Astrocyte of the cerebellum (primary cell): ENCODE measurements around the gene RIN2.

ENCODE experiments used
- DNase-seq: peaks from one replicate; pipeline ENCODE4 v3.0.0-alpha.2; 2011; ENCODE audit warnings: low read depth
- H3K4me3 ChIP-seq: 2 replicates; pipeline ENCODE4 v1.5.1; 2011; ENCODE audit warnings: mild to moderate bottlenecking, low read depth, low read length, moderate library complexity
- in situ Hi-C: cut with HindIII; loops from 2 replicates; pipeline ENCODE4 v1.10.0; 2017; ENCODE audit warnings: low sequenced_read_pairs
- TF ChIP-seq, protein P1 (sequence below): IDR thresholded peaks from 2 replicates; pipeline ENCODE4 v1.5.1; 2012; ENCODE audit warnings: low read length, low read depth, moderate library complexity, mild to moderate bottlenecking; ENCODE audit errors: missing control alignments

Gene RIN2

DNA sequence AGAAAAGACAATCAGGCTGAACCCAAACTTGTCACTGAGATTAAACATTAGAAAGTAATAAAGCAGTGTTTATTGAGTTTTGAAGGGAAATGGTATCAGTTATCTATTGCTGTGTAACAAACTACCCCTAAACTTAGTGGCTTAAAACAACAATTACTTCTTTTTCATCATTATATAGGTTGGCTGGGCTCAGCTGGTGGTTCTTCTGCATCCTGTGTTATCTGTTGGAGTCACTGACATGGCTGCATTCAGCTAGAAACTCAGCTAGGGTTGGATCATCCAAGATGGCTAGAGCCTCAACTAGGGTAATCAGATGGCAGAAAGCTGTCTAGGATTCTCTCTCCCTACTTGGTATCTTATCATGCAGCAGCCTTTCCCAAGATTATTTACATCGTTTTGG lies 12.5 kb upstream of the RIN2 start:
- DNase-seq = no peak
- in situ Hi-C loops = no loop called here
- TF ChIP-seq, protein P1, sequence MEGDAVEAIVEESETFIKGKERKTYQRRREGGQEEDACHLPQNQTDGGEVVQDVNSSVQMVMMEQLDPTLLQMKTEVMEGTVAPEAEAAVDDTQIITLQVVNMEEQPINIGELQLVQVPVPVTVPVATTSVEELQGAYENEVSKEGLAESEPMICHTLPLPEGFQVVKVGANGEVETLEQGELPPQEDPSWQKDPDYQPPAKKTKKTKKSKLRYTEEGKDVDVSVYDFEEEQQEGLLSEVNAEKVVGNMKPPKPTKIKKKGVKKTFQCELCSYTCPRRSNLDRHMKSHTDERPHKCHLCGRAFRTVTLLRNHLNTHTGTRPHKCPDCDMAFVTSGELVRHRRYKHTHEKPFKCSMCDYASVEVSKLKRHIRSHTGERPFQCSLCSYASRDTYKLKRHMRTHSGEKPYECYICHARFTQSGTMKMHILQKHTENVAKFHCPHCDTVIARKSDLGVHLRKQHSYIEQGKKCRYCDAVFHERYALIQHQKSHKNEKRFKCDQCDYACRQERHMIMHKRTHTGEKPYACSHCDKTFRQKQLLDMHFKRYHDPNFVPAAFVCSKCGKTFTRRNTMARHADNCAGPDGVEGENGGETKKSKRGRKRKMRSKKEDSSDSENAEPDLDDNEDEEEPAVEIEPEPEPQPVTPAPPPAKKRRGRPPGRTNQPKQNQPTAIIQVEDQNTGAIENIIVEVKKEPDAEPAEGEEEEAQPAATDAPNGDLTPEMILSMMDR = no peak
- no peak overlapping the region for H3K4me3 ChIP-seq

DNA sequence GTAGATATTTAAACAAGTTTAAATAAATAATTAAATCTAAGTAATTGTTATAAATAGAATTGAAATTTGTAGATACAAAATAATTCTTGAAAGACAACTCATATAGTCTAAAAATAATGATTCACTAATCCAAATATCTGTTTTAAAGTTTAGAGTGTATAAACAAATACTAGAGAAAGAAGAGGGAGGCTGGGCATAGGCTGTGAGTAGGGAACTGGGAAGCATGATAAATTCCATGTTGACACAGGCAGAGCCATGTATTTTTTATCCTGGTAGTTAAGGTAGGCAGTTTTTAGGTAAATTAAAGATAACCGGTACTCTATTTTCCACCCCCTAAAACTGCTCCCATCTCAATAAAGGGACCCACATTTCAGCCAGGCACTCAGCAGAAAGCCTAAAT lies 11.7 kb upstream of the RIN2 start:
- TF ChIP-seq, protein P1 = no peak
- in situ Hi-C loops = no loop called here
- no peak overlapping the region for H3K4me3 ChIP-seq
- DNase-seq = no peak

GRCh38 chr20:19747903-19748302 lies 10.2 kb upstream of the RIN2 start:
- no peak for DNase-seq
- TF ChIP-seq, protein P1 = no peak
- no peak overlapping the region for H3K4me3 ChIP-seq
- in situ Hi-C loops = no loop called here

DNA sequence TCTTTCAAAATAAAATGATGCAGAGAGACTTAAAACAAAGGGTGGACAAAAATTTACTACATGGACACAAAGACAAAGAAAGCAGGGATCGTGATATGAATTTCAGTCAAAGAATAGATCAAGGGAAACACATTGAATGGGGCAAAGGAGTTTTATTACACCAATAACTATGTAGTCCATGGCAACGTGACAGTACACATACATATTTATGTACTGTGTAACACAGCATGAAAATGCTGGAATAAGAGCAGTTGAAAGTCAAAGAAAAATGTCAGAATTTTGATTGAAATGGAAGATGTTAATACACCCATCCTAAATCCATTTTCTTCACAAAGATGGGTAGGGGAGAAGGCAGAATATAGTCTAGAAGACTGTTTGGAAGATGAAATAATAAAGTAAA lies 9.4 kb upstream of the RIN2 start:
- H3K4me3 ChIP-seq = no peak overlapping the region
- in situ Hi-C loops = no loop called here
- no peak for DNase-seq
- TF ChIP-seq, protein P1 = no peak

DNA sequence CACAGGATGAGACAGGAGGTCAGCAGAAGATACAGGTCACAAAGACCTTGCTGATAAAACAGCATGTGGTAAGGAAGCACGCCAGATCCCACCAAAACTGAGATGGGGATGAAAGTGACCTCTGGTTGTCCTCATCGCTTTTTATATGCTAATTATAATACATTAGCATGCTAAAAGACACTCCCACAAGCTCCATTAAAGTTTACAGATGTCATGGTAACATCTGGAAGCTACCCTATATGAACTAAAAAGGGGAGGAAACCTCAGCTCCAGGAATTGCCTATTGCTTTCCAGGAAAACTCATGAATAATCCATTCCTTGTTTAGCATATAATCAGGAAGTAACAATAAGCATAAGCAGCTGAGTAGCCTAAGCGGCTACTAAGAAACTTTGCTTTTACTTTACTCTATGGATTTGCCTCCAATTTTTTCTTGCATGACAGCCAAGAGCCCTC lies 8.4 kb upstream of the RIN2 start:
- no peak overlapping the region for H3K4me3 ChIP-seq
- DNase-seq = no peak
- TF ChIP-seq, protein P1 = no peak
- in situ Hi-C loops = no loop called here

DNA sequence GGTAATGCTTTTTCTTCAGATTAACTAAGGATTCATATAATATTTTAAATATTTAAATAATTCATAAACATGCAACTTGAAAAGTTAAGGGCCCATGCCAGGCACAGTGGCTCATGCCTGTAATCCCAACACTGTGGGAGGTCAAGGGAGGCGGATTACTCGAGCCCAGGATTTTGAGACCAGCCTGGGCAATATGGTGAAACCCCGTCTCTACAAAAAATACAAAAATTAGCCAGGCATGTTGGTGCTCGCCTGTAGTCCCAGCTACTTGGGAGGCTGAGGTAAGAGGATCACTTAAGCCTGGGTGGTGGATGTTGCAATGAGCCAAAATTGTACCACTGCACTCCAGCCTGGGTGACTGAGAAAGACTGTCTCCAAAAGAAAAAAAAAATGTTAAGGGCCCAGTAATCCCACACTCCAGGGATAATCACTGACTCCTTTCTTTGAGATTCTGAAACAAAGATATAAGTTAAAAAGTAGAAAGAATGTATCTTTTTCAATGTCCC lies 7.9 kb upstream of the RIN2 start:
- DNase-seq = no peak
- in situ Hi-C loops = no loop called here
- TF ChIP-seq, protein P1 = no peak
- H3K4me3 ChIP-seq = no peak overlapping the region
